ENCODE results near the gene SLC15A1. TPM values are rescaled to one million over a fixed set of nuclear protein-coding genes. Genes with fewer than 3 reads are reported as not detected.
A peak's percentile ranks its signal among the peaks of the same experiment; 100 is the strongest.

The SLC15A1 gene
- total RNA-seq, 1 donor from 2014 or later = not detected

- no peaks in the 10 kb centered on the region for H3K9me3 ChIP-seq
- ATAC-seq (no peak), DNase-seq (no peak)
- H3K4me3 ChIP-seq = no peak overlapping the region
- H3K27me3 ChIP-seq = no peaks in the 10 kb centered on the region
- intact Hi-C loops (cut with DNase I) = no loop called here
- TF ChIP-seq CTCF (IDR thresholded peaks at IDR 0.05) = no peak
- no peaks in the 10 kb centered on the region for H3K4me1 ChIP-seq
- H3K27ac ChIP-seq = no peak overlapping the region
- no peaks in the 10 kb centered on the region for H3K36me3 ChIP-seq
These were observed 14.2 kb upstream of the SLC15A1 start for GRCh38 chr13:98766697-98767096.

- no peak for DNase-seq
- no peak for ATAC-seq
- Histone ChIP-seq H3K4me1 (no peaks in the 10 kb centered on the region), H3K27me3 (no peaks in the 10 kb centered on the region), H3K4me3 (no peak overlapping the region), H3K36me3 (no peaks in the 10 kb centered on the region), H3K27ac (no peak overlapping the region), H3K9me3 (no peaks in the 10 kb centered on the region)
- intact Hi-C loops (cut with DNase I) = no loop called here
- TF ChIP-seq CTCF (IDR thresholded peaks at IDR 0.05) = no peak
These were observed 13.6 kb upstream of the SLC15A1 start for GRCh38 chr13:98765996-98766519.

DNA sequence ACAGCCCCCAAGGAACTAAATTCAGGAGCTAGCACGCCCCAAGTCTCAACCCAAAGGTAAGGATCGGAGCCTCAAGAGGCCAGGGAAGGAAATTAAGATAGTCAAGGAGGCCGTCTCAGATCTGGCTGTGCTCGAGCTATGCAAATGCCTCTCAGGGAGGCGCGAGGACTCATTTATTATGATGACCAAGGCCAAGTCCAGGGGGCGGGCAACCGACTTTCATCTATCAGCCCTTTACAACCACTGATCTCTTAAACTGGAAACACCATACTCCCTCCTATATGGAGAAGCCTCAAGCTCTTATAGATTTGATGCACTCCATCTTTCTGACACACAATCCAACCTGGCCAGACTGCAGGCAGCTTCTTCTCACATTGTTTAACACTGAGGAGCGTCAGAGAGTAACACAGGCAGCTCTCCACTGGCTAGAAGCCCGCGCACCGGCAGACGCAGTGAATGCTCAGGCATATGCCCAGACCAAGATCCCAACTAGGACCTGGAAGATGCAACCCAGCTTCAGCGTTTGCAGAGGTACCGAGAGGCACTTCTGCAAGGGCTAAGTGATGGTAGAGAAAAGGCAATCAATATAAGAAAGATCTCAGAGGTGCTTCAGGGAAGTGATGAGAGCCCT, 9.6 kb upstream of the SLC15A1 start:
- Histone ChIP-seq H3K27ac (no peak overlapping the region), H3K4me1 (no peaks in the 10 kb centered on the region), H3K4me3 (peak overlapping the region; percentile 41), H3K36me3 (no peaks in the 10 kb centered on the region), H3K9me3 (no peaks in the 10 kb centered on the region), H3K27me3 (no peaks in the 10 kb centered on the region)
- no peak for ATAC-seq
- TF ChIP-seq CTCF (IDR thresholded peaks at IDR 0.05) = no peak
- intact Hi-C loops (cut with DNase I) = no loop called here
- DNase-seq = no peak

DNA sequence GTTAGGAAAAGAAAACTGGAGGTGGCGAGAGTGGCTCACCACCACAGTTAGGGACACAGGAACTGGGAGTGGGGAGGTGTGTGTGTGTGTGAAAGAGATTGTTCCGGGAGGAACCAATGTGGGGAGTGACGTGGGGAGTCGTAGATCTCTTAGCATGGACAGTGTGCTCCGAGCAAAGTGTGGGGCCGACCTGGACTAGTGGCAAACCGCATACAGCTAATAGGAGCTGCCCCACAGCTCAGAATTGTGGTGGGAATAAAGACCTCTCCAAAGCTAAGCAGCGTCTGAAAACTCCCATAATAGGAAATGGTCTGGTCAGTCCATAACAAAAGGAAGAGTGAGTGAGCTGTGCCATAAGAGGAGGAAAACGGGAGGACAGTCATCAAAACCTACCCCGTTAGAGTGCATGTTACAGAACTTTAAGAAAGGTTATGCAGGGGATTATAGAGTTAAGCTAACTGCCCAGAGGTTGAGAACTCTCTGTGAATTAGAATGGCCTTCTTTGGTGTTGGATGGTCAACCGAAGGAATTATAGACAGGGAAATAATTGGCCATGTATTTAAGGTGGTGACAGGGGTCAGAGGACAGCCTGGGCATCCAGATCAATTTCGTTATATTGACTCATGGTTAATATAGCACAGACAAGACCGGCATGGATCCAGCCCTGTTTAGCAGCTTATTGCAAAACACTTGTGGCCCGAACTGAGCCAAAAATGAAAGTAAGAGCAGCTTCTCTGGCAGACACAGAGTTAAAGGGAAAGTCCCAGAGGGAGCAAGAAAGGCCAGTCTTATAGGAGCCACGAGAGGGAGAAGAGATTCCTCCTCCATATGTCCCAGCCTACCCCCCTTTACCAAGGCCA, 8.9 kb upstream of the SLC15A1 start:
- no peaks in the 10 kb centered on the region for H3K36me3 ChIP-seq
- ATAC-seq (peak; percentile 75), DNase-seq (no peak)
- intact Hi-C loops (cut with DNase I) = no loop called here
- H3K9me3 ChIP-seq = no peaks in the 10 kb centered on the region
- TF ChIP-seq CTCF (IDR thresholded peaks at IDR 0.05) = no peak
- H3K4me1 ChIP-seq = no peaks in the 10 kb centered on the region
- no peak overlapping the region for H3K27ac ChIP-seq
- H3K4me3 ChIP-seq = peak overlapping the region; percentile 41
- H3K27me3 ChIP-seq = no peaks in the 10 kb centered on the region

GRCh38 chr13:98755729-98756128, 3.3 kb upstream of the SLC15A1 start:
- Histone ChIP-seq H3K4me3 (no peak overlapping the region), H3K27ac (no peak overlapping the region), H3K9me3 (no peaks in the 10 kb centered on the region), H3K4me1 (peaks cover 11% of the 10 kb centered on the region), H3K27me3 (peaks cover 26% of the 10 kb centered on the region), H3K36me3 (no peaks in the 10 kb centered on the region)
- DNase-seq (no peak), ATAC-seq (no peak)
- intact Hi-C loops (cut with DNase I) = no loop called here
- TF ChIP-seq CTCF (IDR thresholded peaks at IDR 0.05) = no peak

Data from upper lobe of right lung (tissue), 1 donor.